HepG2 (cell line): ENCODE data around the gene TBXA2R. TPM values are rescaled to one million over a fixed set of nuclear protein-coding genes. Genes with fewer than 3 reads are reported as not detected.
A peak's percentile ranks its signal among the peaks of the same experiment; 100 is the strongest.

Experiments
- ATAC-seq: fragments of 200-7000 bp; cut with Tn5 transposase; 3 replicates; pipeline ENCODE4 v1.9.1; 2020; ENCODE audit warnings: mild to moderate bottlenecking, moderate library complexity
- BruUV-seq: library from RNA; stranded (reverse); fragments of 400-500 nt; replicated peaks from 2 replicates; lab custom pipeline; 2021; lab: Mats Ljungman, UMichigan
- CTCF ChIA-PET: fragments of 300-600 bp; formaldehyde crosslinking; extraction: SDS; loops from one replicate; lab custom pipeline; 2021; ENCODE audit warnings: low total read pairs, inconsistent platforms, low intra/inter-chr PET ratio; lab: Yijun Ruan, JAX
- POLR2A ChIA-PET: fragments of 350-600 bp; sonication (Branson Sonifier 250); formaldehyde crosslinking; loops from one replicate; lab custom pipeline; 2020; ENCODE audit warnings: antibody characterized with exemption, inconsistent platforms; lab: Yijun Ruan, JAX
- DNase-seq: peaks from one replicate; pipeline ENCODE4 v3.0.0-alpha.2; 2015; ENCODE audit warnings: low spot score
- FAIRE-seq: peaks from 3 replicates; lab custom pipeline; 2011; peaks lifted over from hg19 to GRCh38; lab: Jason Lieb, UNC
- H2AFZ ChIP-seq: one replicate; pipeline ENCODE4 v1.6.1; 2011; ENCODE audit warnings: low read length, inconsistent platforms
- H3K27ac ChIP-seq: fragments of 300-600 bp; 3 replicates; pipeline ENCODE4 v1.8.0; 2011; ENCODE audit warnings: mixed run types, mild to moderate bottlenecking, mixed read lengths, low read length, inconsistent platforms; ENCODE audit not compliant: insufficient read depth; ENCODE audit errors: extremely low read length
- H3K27me3 ChIP-seq, 2 experiments: fragments of 200-600 bp in 1 of 2; 2 replicates in 1 of 2; 3 replicates in 1 of 2; pipeline versions ENCODE4 v1.6.0 to v1.8.0; 2011; ENCODE audit warnings: low read length in 2 of 2, mild to moderate bottlenecking in 2 of 2, moderate library complexity in 2 of 2, inconsistent platforms in 1 of 2; ENCODE audit not compliant: insufficient read depth in 2 of 2, control insufficient read depth in 1 of 2
- H3K36me3 ChIP-seq, 2 experiments: fragments of 200-600 bp in 1 of 2; replicated peaks in 1 of 2; 2 replicates in 1 of 2; 3 replicates in 1 of 2; pipeline versions ENCODE4 v1.5.1 to v1.8.0; 2011; ENCODE audit warnings: low read length in 2 of 2, inconsistent platforms in 1 of 2; ENCODE audit not compliant: insufficient read depth in 2 of 2, control insufficient read depth in 1 of 2
- H3K4me1 ChIP-seq: 2 replicates; pipeline ENCODE4 v1.5.1; 2012; ENCODE audit warnings: low read length, inconsistent platforms; ENCODE audit not compliant: insufficient read depth
- H3K4me2 ChIP-seq: 2 replicates; pipeline ENCODE4 v1.6.0; 2011; ENCODE audit warnings: low read depth, low read length, inconsistent platforms
- H3K4me3 ChIP-seq, 3 experiments: fragments of 200-600 bp in 1 of 3; sonication (generic), shearing (Covaris generic) in 1 of 3; replicated peaks in 1 of 3; 2 replicates each; pipeline ENCODE4 v1.5.1; 2011 to 2016; ENCODE audit warnings: low read length in 3 of 3, inconsistent platforms in 2 of 3, low read depth in 2 of 3, mild to moderate bottlenecking in 2 of 3, control low read depth in 1 of 3, mixed read lengths in 1 of 3; ENCODE audit not compliant: insufficient read depth in 1 of 3
- H3K79me2 ChIP-seq: one replicate; pipeline ENCODE4 v1.6.1; 2011; ENCODE audit warnings: low read length, inconsistent platforms; ENCODE audit not compliant: insufficient read depth
- H3K9ac ChIP-seq: 2 replicates; pipeline ENCODE4 v1.6.0; 2011; ENCODE audit warnings: mild to moderate bottlenecking, low read depth, low read length, inconsistent platforms; ENCODE audit not compliant: insufficient read depth
- H3K9me3 ChIP-seq: 2 replicates; pipeline ENCODE4 v1.5.1; 2012; ENCODE audit warnings: mild to moderate bottlenecking, low read length
- H4K20me1 ChIP-seq: 2 replicates; pipeline ENCODE4 v1.6.0; 2011; ENCODE audit warnings: inconsistent platforms, mild to moderate bottlenecking, low read length, moderate library complexity; ENCODE audit not compliant: insufficient read depth
- AGO2 ChIP-seq: fragments of 200-400 bp; formaldehyde crosslinking; optimal IDR thresholded peaks from 2 replicates; pipeline ENCODE3; 2017; ENCODE audit warnings: mild to moderate bottlenecking, low read depth, low read length, moderate library complexity
- RBFOX2 ChIP-seq: fragments of 200-400 bp; formaldehyde crosslinking; IDR thresholded peaks from 2 replicates; pipeline ENCODE4 v1.6.1; 2017; ENCODE audit warnings: low read depth, mild to moderate bottlenecking, low read length
- ZBED4 ChIP-seq: sonication (generic); formaldehyde crosslinking; IDR thresholded peaks from 2 replicates; pipeline ENCODE4 v1.4.0; 2020; ENCODE audit warnings: missing genetic modification reagents, borderline replicate concordance
- ZNF451 ChIP-seq: sonication (generic); formaldehyde crosslinking; IDR thresholded peaks from 2 replicates; pipeline ENCODE4 v1.5.0; 2020; ENCODE audit warnings: mild to moderate bottlenecking, missing genetic modification reagents
- ZNF644 ChIP-seq: IDR thresholded peaks from 2 replicates; pipeline ENCODE4 v1.6.1; 2016; ENCODE audit warnings: low read depth
- WGBS: methylation state at CpG from one replicate; pipeline ENCODE4 v1.1.6; 2017; ENCODE audit warnings: low lambda C conversion rate; 5-methylcytosine and 5-hydroxymethylcytosine counted together
- in situ Hi-C: cut with HindIII; loops from 2 replicates; pipeline ENCODE4 v1.10.0; 2017; ENCODE audit warnings: low pct_unique_long_range_greater_than_20kb; ENCODE audit not compliant: extremely low pct_ligation_motif_present
- intact Hi-C: fragments of 100-400 bp; cut with micrococcal nuclease; formaldehyde crosslinking; loops from one replicate; pipeline ENCODE4 v1.10.0; 2022; ENCODE audit not compliant: unreplicated experiment
- polyA plus RNA-seq, 8 experiments: library from polyadenylated mRNA; depleted of rRNA in 3 of 8; stranded (reverse) in 7 of 8; unstranded in 1 of 8; fragments of >200 nt; fragmentation: Illumina TruSeq in 4 of 8; extraction: Trizol in 4 of 8; gene quantifications; 2 replicates each; pipeline versions ENCODE4 v1.2.1 to v1.2.3, GENCODE V29; 2011 to 2016; ENCODE audit warnings: low read depth in 4 of 8, missing spikeins in 1 of 8, mixed read lengths in 1 of 8; ENCODE audit not compliant: insufficient read depth in 1 of 8
- total RNA-seq, 5 experiments: library from RNA; depleted of rRNA; stranded (reverse); fragments of >200 nt; fragmentation: Illumina TruSeq; extraction: Trizol; gene quantifications; 2 replicates each; pipeline ENCODE4 v1.2.3, GENCODE V29; 2016; ENCODE audit warnings: low read depth in 1 of 5

The TBXA2R gene
- total and polyA plus RNA-seq, 2 of the 13 experiments (the other 11 are each of a cell fraction or from before 2014, with no cell fraction given), result 0.09 TPM; not detected in 1

- intact Hi-C loops, result no loop called here
- POLR2A ChIA-PET, result no interaction called here
- Histone ChIP-seq H2AFZ (no peak overlapping the region), H3K4me3 (no peak overlapping the region), H3K9ac (no peak overlapping the region), H3K4me2 (no peak overlapping the region), H3K9me3 (no peaks in the 10 kb centered on the region), H3K36me3 (no peaks in the 10 kb centered on the region; a peak in 1 of 5 replicates), H3K4me1 (peaks cover 14% of the 10 kb centered on the region; the same call in 1 of the 2 replicates), H4K20me1 (peaks cover 4% of the 10 kb centered on the region), H3K27ac (no peak overlapping the region), H3K27me3 (no peaks in the 10 kb centered on the region), H3K79me2 (peaks cover 2% of the 10 kb centered on the region)
- 0 out of 2 replicates have a peak, but pooled peaks have one; percentile 37 for TF ChIP-seq RBFOX2
- TF ChIP-seq ZNF451 (CRISPR knock-in tag), result no peak
- no TSS peak for BruUV-seq
- FAIRE-seq (no peak), ATAC-seq (no peak), DNase-seq (no peak)
- 99% methylated on average over 39 of the region's 60 CpGs for WGBS
- CTCF ChIA-PET, result no interaction called here
- in situ Hi-C loops, result no loop called here
These were observed 28.8 kb downstream of the TBXA2R start for GRCh38 chr19:3577723-3578344.

- H3K79me2 ChIP-seq, result peaks cover 2% of the 10 kb centered on the region
- H3K4me1 ChIP-seq, result peaks cover 20% of the 10 kb centered on the region
- 97% methylated on average over 74 of the region's 78 CpGs for WGBS
- FAIRE-seq (no peak), DNase-seq (no peak), ATAC-seq (no peak)
- intact Hi-C loops (no loop called here), in situ Hi-C loops (no loop called here)
- H3K4me2 ChIP-seq, result no peak overlapping the region
- peaks cover 4% of the 10 kb centered on the region for H4K20me1 ChIP-seq
- H3K9ac ChIP-seq, result no peak overlapping the region
- H3K4me3 ChIP-seq, result no peak overlapping the region
- ChIA-PET CTCF (no interaction called here), POLR2A (no interaction called here)
- H3K27ac ChIP-seq, result no peak overlapping the region
- no peaks in the 10 kb centered on the region; a peak in 1 of 5 replicates for H3K36me3 ChIP-seq
- H3K9me3 ChIP-seq, result no peaks in the 10 kb centered on the region
- TF ChIP-seq RBFOX2, result 0 out of 2 replicates have a peak, but pooled peaks have one; percentile 46
- no peak for TF ChIP-seq ZBED4 (CRISPR knock-in tag)
- peak; percentile 29 for TF ChIP-seq AGO2
- no peak for TF ChIP-seq ZNF644
- H3K27me3 ChIP-seq, result no peaks in the 10 kb centered on the region
- no peak overlapping the region for H2AFZ ChIP-seq
- no TSS peak for BruUV-seq
These were observed 29.8 kb downstream of the TBXA2R start for GRCh38 chr19:3576696-3577443.
